HG02973 (cell line): ENCODE results near the gene NLRP5.

ENCODE experiments used
- ATAC-seq: cut with Tn5 transposase; IDR thresholded peaks from one replicate; pipeline ENCODE4 v1.9.1; 2021; ENCODE audit warnings: moderate library complexity; ENCODE audit not compliant: unreplicated experiment

Gene NLRP5

GRCh38 chr19:56071151-56071550 lies 84.6 kb downstream of the NLRP5 start:
- ATAC-seq: no peak

- ATAC-seq: no peak
Observed at GRCh38 chr19:56076498-56076897, 89.9 kb downstream of the NLRP5 start.

- ATAC-seq: no peak
Observed at GRCh38 chr19:56079609-56080008, 93.0 kb downstream of the NLRP5 start.

GRCh38 chr19:56080669-56081401 lies 94.3 kb downstream of the NLRP5 start:
- peak; percentile 69 for ATAC-seq

- ATAC-seq: no peak
Observed at GRCh38 chr19:56083668-56084067, 97.1 kb downstream of the NLRP5 start.

GRCh38 chr19:56084835-56085536 lies 98.4 kb downstream of the NLRP5 start:
- ATAC-seq: no peak

GRCh38 chr19:56085571-56086275 lies 99.1 kb downstream of the NLRP5 start:
- ATAC-seq: no peak

GRCh38 chr19:56086671-56087430 lies 100.3 kb downstream of the NLRP5 start:
- ATAC-seq: no peak

- ATAC-seq: no peak
Observed at GRCh38 chr19:56087647-56088496, 101.3 kb downstream of the NLRP5 start.

- no peak for ATAC-seq
Observed at GRCh38 chr19:56088497-56089215, 102.1 kb downstream of the NLRP5 start.

GRCh38 chr19:56089344-56089743 lies 102.8 kb downstream of the NLRP5 start:
- ATAC-seq: no peak

- ATAC-seq: no peak
Observed at GRCh38 chr19:56091066-56091490, 104.5 kb downstream of the NLRP5 start.

- ATAC-seq: no peak
Observed at GRCh38 chr19:56091751-56092546, 105.4 kb downstream of the NLRP5 start.

GRCh38 chr19:56092685-56093631 lies 106.4 kb downstream of the NLRP5 start:
- ATAC-seq: no peak

GRCh38 chr19:56094449-56094848 lies 107.9 kb downstream of the NLRP5 start:
- ATAC-seq: no peak

GRCh38 chr19:56096665-56097064 lies 110.1 kb downstream of the NLRP5 start:
- ATAC-seq: no peak

GRCh38 chr19:56097306-56097705 lies 110.7 kb downstream of the NLRP5 start:
- no peak for ATAC-seq

GRCh38 chr19:56097776-56098175 lies 111.2 kb downstream of the NLRP5 start:
- ATAC-seq: no peak
